Sciatic nerve (tissue), 2 donors: Measurements from ENCODE around the gene DUSP6. TPM values are rescaled to one million over a fixed set of nuclear protein-coding genes. Genes with fewer than 3 reads are reported as not detected.

ENCODE experiments used
- ATAC-seq: fragments of 200-7000 bp; cut with Tn5 transposase; one replicate; pipeline ENCODE4 v1.9.1; 2020; ENCODE audit warnings: mild to moderate bottlenecking, moderate library complexity
- DNase-seq: peaks from one replicate; pipeline ENCODE4 v3.0.0-alpha.2; 2020; ENCODE audit warnings: low spot score
- intact Hi-C: fragments of 100-400 bp; cut with DNase I; formaldehyde crosslinking; loops from one replicate; pipeline ENCODE4 v1.14.2; 2022
- total RNA-seq: library from RNA; stranded (reverse); fragmentation: NEBNext Ultra II Directional; extraction: Animal tissue kit (Norgen Biotek cat#: 25700); gene quantifications from one replicate; pipeline ENCODE4 v1.2.1, GENCODE V29; 2021
- donor health status: DM: no; HTN: no; CAD: no.
- donor health status: DM: no; HTN: no; CAD: no.

Gene DUSP6
- total RNA-seq, 1 donor from 2014 or later, result 93.3 TPM

DNA sequence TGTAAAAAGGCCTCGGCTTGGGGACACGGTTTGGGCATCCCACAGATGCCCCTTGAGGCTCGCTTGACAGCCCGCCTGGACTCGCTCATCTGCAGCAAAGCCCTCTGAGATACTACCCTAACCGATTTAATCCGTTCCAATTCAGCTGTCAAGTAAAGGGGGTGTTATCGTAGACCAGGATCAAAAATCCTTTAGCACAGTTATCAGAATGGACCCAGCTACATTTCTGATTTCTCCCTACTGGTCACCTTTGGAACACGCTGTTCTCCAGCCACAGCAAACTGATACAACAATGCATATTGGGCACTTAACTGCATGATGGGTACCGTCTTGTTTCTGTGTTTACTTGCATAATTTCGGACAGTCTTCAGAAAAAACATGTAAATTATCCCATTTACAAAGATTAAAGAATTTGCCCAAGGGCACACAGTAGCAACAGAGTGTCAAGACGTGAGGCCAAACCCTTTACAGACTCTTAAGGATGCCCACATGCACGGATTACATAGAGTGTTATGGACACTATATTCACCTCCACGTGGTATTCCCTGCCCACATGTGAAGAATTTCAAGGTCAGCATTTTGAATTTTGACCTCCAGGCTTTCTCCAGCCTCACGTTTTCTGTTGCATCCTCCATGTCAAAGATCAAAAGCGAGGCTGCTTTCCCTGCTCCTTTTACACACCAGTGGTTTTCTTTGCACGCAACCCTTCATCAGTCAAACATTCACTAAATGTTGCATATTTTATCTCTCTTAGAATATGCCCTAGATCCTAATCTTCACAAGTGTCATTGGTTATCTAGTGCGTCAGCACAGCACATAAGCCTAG, 3.2 kb upstream of the DUSP6 start:
- ATAC-seq (no peak), DNase-seq (no peak)
- intact Hi-C loops, result no loop called here

- intact Hi-C loops, result no loop called here
- no peak for DNase-seq
- no peak for ATAC-seq
Observed at GRCh38 chr12:89354612-89355067, 2.3 kb upstream of the DUSP6 start.

GRCh38 chr12:89353823-89354611, 1.7 kb upstream of the DUSP6 start:
- ATAC-seq (peak; percentile 36), DNase-seq (peak; percentile 85)
- intact Hi-C loops, result no loop called here

GRCh38 chr12:89353188-89353822, 1.0 kb upstream of the DUSP6 start:
- ATAC-seq, result peak; percentile 69
- peak; percentile 87 for DNase-seq
- intact Hi-C loops, result no loop called here

DNA sequence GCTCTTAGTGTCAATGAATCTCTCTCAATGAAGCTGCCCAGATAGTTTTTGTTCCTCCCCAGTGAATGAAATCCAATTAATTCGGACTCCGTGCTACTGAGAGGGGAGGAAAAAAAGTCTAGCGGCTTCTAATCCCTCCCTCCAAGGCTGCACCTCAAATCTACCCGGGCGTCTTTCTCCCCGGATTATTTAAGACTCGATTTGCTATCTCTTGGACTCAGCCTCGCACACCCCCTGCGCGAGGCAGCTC, 134 bp downstream of the DUSP6 start:
- intact Hi-C loops, result no loop called here
- peak; percentile 15 for ATAC-seq

DNA sequence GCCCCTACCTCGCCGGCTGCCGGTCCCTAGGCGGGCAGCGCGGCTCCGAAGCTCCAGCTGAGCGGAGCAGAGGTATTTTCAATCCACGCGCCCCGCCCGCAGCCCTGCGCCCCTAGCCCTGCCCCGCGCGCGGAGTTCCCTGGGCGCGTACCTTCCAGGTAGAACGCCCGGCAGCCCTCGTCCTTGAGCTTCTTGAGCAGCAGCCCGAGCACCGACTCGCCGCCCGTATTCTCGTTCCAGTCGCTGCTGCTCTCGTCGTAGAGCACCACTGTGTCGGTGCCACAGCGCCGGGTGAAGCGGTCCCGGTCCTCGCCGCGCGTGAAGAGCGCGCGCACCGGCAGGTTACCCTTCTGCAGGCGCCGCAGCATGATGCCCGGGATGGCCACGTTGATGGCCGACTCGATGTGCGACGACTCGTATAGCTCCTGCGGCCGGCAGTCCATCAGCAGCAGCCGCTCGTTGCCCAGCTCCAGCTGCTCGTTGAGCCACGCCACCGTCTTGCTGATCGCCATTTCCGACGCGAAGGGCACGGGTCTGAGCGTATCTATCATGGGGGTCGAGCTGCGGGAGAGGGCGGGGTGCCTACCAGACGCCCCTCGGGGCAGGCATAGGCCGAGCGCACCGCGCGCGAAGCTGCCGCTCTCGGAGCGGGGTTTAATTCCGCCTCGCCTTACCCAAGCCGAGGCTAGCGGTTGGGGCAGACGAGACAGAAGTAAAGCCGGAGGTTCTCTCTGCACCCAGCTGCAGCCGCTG, 636 bp downstream of the DUSP6 start:
- intact Hi-C loops, result no loop called here
- no peak for ATAC-seq

More for the DNA sequence above, 134 bp downstream of the DUSP6 start:
- DNase-seq, result no peak

GRCh38 chr12:89350630-89351488, 1.4 kb downstream of the DUSP6 start:
- intact Hi-C loops, result no loop called here
- DNase-seq (no peak), ATAC-seq (no peak)

More for the DNA sequence above, 636 bp downstream of the DUSP6 start:
- DNase-seq, result no peak

GRCh38 chr12:89350260-89350629, 2.1 kb downstream of the DUSP6 start:
- ATAC-seq (no peak), DNase-seq (no peak)
- intact Hi-C loops, result no loop called here

DNA sequence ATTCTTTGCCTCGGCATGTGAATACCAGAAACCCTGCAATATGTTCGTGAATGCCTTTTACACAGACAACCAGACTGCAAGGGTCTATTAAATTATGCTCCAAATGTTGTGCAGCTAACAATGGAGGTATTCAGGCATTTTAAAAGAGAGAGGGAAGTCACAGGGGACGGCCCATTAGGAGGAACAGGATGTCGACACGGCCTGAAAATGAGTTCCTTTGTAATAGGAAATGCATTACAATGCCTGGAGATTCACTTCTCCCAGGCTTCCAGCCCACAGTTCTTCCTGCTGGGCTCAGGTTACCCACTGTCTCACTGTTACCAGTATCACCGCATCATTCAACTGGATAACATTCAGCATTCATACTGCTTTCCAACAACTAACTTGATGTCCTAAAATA, 2.5 kb downstream of the DUSP6 start:
- intact Hi-C loops, result no loop called here
- no peak for DNase-seq
- ATAC-seq, result peak; percentile 8

DNA sequence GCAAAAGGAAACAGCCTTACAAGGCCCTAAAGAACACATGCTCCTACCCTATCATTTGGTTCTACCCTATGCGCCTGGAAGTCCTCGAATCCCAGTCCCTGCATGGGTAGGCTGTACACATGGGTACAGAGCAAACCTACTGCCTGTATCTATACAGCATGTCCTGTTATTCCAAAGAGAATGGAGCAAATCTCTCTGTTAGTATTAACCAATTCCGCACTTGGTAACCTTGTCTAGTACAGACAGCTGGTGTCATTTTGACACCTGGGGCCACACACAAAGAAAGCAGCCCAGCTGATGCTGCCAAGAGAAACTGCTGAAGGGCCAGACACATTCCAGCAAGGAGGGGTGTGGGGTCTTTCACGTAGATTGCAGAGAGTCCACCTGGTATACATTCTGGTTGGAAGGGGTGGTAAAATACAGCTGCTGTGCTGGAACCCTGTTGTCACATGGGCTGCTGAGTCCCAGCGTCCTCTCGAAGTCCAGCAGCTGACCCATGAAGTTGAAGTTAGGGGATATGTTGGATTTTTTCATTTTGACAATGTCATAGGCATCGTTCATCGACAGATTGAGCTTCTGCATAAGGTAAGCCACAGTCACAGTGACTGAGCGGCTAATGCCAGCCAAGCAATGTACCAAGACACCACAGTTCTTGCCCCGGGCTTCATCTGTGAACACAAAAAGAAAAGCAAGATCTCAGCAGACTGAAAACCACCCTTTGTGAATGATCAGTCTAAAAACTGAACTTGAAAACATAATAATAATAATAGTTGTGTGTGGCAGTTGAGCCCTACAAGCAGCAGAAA, 3.2 kb downstream of the DUSP6 start:
- DNase-seq, result no peak
- intact Hi-C loops, result no loop called here
- ATAC-seq, result no peak

DNA sequence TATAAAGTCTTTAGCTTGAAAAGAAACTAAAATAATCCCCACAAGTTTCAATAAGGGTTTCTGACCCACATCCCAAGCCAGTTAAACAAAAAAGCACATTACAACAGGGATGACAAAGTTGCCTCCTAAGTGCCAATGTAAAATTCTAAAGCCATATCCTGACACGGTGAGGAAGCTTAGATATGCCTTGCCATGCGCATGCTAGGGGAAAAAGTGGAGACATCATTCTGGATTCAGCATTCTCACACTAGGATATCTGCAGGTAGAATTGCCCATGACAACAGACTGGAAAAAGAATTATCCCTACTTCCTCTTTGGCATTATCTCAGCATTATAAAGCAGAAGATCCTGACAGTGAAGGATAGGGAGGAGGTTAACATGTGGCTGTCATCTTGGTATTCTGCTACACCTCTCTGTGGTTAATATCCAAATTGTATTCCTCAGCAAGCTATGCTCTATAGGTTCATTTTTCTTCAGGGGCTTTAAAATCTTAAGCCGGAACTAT, 4.9 kb downstream of the DUSP6 start:
- no peak for DNase-seq
- ATAC-seq, result no peak
- intact Hi-C loops, result no loop called here

- ATAC-seq (peak; percentile 44), DNase-seq (no peak)
- intact Hi-C loops, result no loop called here
Observed at GRCh38 chr12:89346741-89347324, 5.5 kb downstream of the DUSP6 start.

- ATAC-seq, result peak; percentile 67
- intact Hi-C loops, result no loop called here
Observed at GRCh38 chr12:89345830-89346740, 6.2 kb downstream of the DUSP6 start.

GRCh38 chr12:89345376-89345775, 6.9 kb downstream of the DUSP6 start:
- no peak for DNase-seq
- intact Hi-C loops, result no loop called here

More at GRCh38 chr12:89345830-89346740, 6.2 kb downstream of the DUSP6 start:
- DNase-seq, result no peak

GRCh38 chr12:89344862-89345202, 7.5 kb downstream of the DUSP6 start:
- ATAC-seq, result no peak
- intact Hi-C loops, result no loop called here

More at GRCh38 chr12:89345376-89345775, 6.9 kb downstream of the DUSP6 start:
- no peak for ATAC-seq

More at GRCh38 chr12:89344862-89345202, 7.5 kb downstream of the DUSP6 start:
- no peak for DNase-seq
